ENCODE data around the gene NTRK3. TPM values are rescaled to one million over a fixed set of nuclear protein-coding genes. Genes with fewer than 3 reads are reported as not detected.

The NTRK3 gene
- total RNA-seq, 2 experiments from 2014 or later = 0.78 TPM; not detected in 1

- no peak for DNase-seq
Observed at GRCh38 chr15:88223084-88223483, 33.5 kb downstream of the NTRK3 start.

GRCh38 chr15:88221836-88222235, 34.7 kb downstream of the NTRK3 start:
- intact Hi-C loops (cut with DNase I, micrococcal nuclease) = no loop called here
- Histone ChIP-seq H3K9me3 (ENCODE audit: control insufficient read depth in 1 of 2, insufficient read depth in 1 of 2, low read length in 2 of 2) (peaks cover 0 to 5% of the 10 kb centered on the region in 2 experiments), H3K4me1 (ENCODE audit: insufficient read depth, low read length) (no peaks in the 10 kb centered on the region), H3K4me3 (ENCODE audit: low read length) (no peak overlapping the region), H3K36me3 (ENCODE audit: insufficient read depth, low read length) (no peaks in the 10 kb centered on the region), H3K27me3 (ENCODE audit: control insufficient read depth in 1 of 2, insufficient read depth in 2 of 2, low read length in 2 of 2) (no peaks in the 10 kb centered on the region), H3K27ac (ENCODE audit: low read depth in 1 of 2, low read length in 2 of 2) (no peak overlapping the region)
- no peak for TF ChIP-seq CTCF (IDR thresholded peaks at IDR 0.05)
- Mint-ChIP-seq H3K27me3 (peaks cover 4% of the 10 kb centered on the region), H3K4me1 (ENCODE audit: low read depth) (no peaks in the 10 kb centered on the region), H3K36me3 (ENCODE audit: low read depth) (no peaks in the 10 kb centered on the region), H3K9me3 (peaks cover under 1% of the 10 kb centered on the region), H3K4me3 (no peak overlapping the region), H3K27ac (no peak overlapping the region)
- DNase-seq (no peak), ATAC-seq (ENCODE audit: poor library complexity) (no peak)
- POLR2A ChIA-PET = no interaction called here
- CTCF ChIA-PET = no interaction called here

More at GRCh38 chr15:88223084-88223483, 33.5 kb downstream of the NTRK3 start:
- peaks cover 0 to 5% of the 10 kb centered on the region in 2 experiments for H3K9me3 ChIP-seq (ENCODE audit: control insufficient read depth in 1 of 2, insufficient read depth in 1 of 2, low read length in 2 of 2)
- H3K36me3 Mint-ChIP-seq (ENCODE audit: low read depth) = no peaks in the 10 kb centered on the region
- no peak overlapping the region for H3K27ac Mint-ChIP-seq
- no peaks in the 10 kb centered on the region for H3K4me1 Mint-ChIP-seq (ENCODE audit: low read depth)
- H3K36me3 ChIP-seq (ENCODE audit: insufficient read depth, low read length) = no peaks in the 10 kb centered on the region
- no peak overlapping the region for H3K4me3 Mint-ChIP-seq
- ATAC-seq (ENCODE audit: poor library complexity) = no peak
- CTCF ChIA-PET = no interaction called here
- H3K27me3 Mint-ChIP-seq = peaks cover 5% of the 10 kb centered on the region
- no peak overlapping the region for H3K27ac ChIP-seq (ENCODE audit: low read depth in 1 of 2, low read length in 2 of 2)
- no peak for TF ChIP-seq CTCF (IDR thresholded peaks at IDR 0.05)
- intact Hi-C loops (cut with DNase I, micrococcal nuclease) = no loop called here
- no peak overlapping the region for H3K4me3 ChIP-seq (ENCODE audit: low read length)
- H3K4me1 ChIP-seq (ENCODE audit: insufficient read depth, low read length) = no peaks in the 10 kb centered on the region
- peaks cover 0 to 3% of the 10 kb centered on the region in 2 experiments for H3K27me3 ChIP-seq (ENCODE audit: control insufficient read depth in 1 of 2, insufficient read depth in 2 of 2, low read length in 2 of 2)
- POLR2A ChIA-PET = no interaction called here
- H3K9me3 Mint-ChIP-seq = no peaks in the 10 kb centered on the region

DNA sequence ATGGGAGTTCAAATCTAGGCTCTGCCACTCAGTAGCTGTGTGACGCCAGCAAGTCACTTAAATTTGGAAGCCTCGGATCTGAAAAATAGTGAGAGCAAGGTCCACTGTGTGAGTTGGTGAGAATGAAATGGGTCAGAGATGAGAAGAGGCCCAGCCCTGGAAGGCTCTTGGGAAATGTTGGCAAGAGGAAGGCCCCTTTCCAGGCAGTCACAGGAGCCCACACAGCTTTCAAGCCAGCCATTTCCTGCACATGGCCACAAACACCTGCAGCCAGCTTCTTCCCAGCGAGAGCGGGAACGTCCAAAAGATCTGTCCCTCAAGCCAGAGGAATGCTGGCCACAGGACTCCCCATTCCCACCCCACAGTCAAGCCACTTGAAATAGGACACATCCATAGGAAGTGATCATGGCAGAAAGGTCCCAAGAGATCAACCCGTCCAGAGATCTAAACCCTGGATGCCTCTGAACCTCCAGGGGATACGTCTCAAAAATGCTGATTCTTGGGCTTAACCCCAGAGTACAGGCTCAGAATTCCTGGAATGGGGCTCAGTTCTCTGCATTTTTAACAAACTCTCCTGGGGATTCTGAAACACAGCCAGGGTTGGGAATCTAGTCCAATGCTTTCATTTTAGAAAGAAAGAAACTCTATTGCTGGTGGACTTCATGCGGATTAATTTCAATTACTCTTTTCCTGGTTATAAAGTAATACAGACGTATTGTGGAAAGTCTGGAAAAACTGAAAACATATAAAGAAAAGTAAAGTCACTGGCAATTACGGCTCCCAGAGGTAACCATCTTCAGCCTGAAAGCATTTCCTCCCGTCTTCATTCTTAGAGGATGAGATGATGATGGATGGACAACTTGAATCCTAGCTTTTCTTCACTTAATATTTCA, 35.9 kb downstream of the NTRK3 start:
- Histone ChIP-seq H3K9me3 (ENCODE audit: control insufficient read depth in 1 of 2, insufficient read depth in 1 of 2, low read length in 2 of 2) (peaks cover 0 to 5% of the 10 kb centered on the region in 2 experiments), H3K27me3 (ENCODE audit: control insufficient read depth in 1 of 2, insufficient read depth in 2 of 2, low read length in 2 of 2) (no peaks in the 10 kb centered on the region), H3K4me3 (ENCODE audit: low read length) (no peak overlapping the region), H3K36me3 (ENCODE audit: insufficient read depth, low read length) (no peaks in the 10 kb centered on the region), H3K27ac (ENCODE audit: low read depth in 1 of 2, low read length in 2 of 2) (no peak overlapping the region), H3K4me1 (ENCODE audit: insufficient read depth, low read length) (no peaks in the 10 kb centered on the region)
- ATAC-seq (ENCODE audit: poor library complexity) (no peak), DNase-seq (no peak)
- Mint-ChIP-seq H3K4me3 (no peak overlapping the region), H3K4me1 (ENCODE audit: low read depth) (no peaks in the 10 kb centered on the region), H3K27ac (no peak overlapping the region), H3K27me3 (peaks cover 4% of the 10 kb centered on the region), H3K9me3 (peaks cover 2% of the 10 kb centered on the region), H3K36me3 (ENCODE audit: low read depth) (no peaks in the 10 kb centered on the region)
- no peak for TF ChIP-seq CTCF (IDR thresholded peaks at IDR 0.05)
- intact Hi-C loops (cut with DNase I, micrococcal nuclease) = no loop called here
- ChIA-PET POLR2A (no interaction called here), CTCF (no interaction called here)

Data from CD4-positive, alpha-beta T cell (primary cell).